K562 (cell line): ENCODE results near the gene USP48. TPM values are rescaled to one million over a fixed set of nuclear protein-coding genes. Genes with fewer than 3 reads are reported as not detected.

Source experiments
- ATAC-seq: fragments of 200-7000 bp; cut with Tn5 transposase; 3 replicates; pipeline ENCODE4 v1.9.1; 2020; ENCODE audit warnings: moderate library complexity
- BruUV-seq: library from RNA; stranded (reverse); fragments of 400-500 nt; replicated peaks from 2 replicates; lab custom pipeline; 2021; lab: Mats Ljungman, UMichigan
- CTCF ChIA-PET: fragments of 300-600 bp; formaldehyde crosslinking; extraction: SDS; loops from one replicate; lab custom pipeline; 2021; ENCODE audit warnings: low intra/inter-chr PET ratio; lab: Yijun Ruan, JAX
- POLR2A ChIA-PET: fragments of 300-600, 350-650 bp; sonication (Branson Sonifier 250); formaldehyde crosslinking; extraction: SDS; loops from one replicate; lab custom pipeline; 2021; ENCODE audit warnings: antibody characterized with exemption, inconsistent platforms; lab: Yijun Ruan, JAX
- DNase-seq, 4 experiments: peaks; one replicate each; pipeline versions ENCODE4 v3.0.0 to v3.0.0-alpha.2; 2011 to 2018; ENCODE audit warnings: low spot score in 3 of 4, mixed read lengths in 3 of 4; ENCODE audit errors: extremely low read depth in 1 of 4
- FAIRE-seq: peaks from 2 replicates; lab custom pipeline; 2011; peaks lifted over from hg19 to GRCh38; lab: Jason Lieb, UNC
- H2AFZ ChIP-seq: 2 replicates; pipeline ENCODE4 v1.6.0; 2011; ENCODE audit warnings: low read depth, low read length, control low read depth, inconsistent platforms
- H3K27ac ChIP-seq: fragments of 200-600 bp; 3 replicates; pipeline ENCODE4 v1.8.0; 2011; ENCODE audit warnings: low read depth, mild to moderate bottlenecking, control low read depth, inconsistent platforms, low read length, moderate library complexity, mixed read lengths; ENCODE audit errors: extremely low read depth
- H3K27me3 ChIP-seq, 2 experiments: fragments of 300-600 bp in 1 of 2; 2 replicates in 1 of 2; 3 replicates in 1 of 2; pipeline versions ENCODE4 v1.6.0 to v1.8.0; 2011; ENCODE audit warnings: inconsistent platforms in 2 of 2, low read length in 2 of 2, mild to moderate bottlenecking in 1 of 2, mixed read lengths in 1 of 2, moderate library complexity in 1 of 2; ENCODE audit not compliant: control insufficient read depth in 2 of 2, insufficient read depth in 2 of 2
- H3K36me3 ChIP-seq: fragments of 300-600 bp; 3 replicates; pipeline ENCODE4 v1.8.0; 2011; ENCODE audit warnings: mild to moderate bottlenecking, low read length, inconsistent platforms; ENCODE audit not compliant: control insufficient read depth, insufficient read depth
- H3K4me1 ChIP-seq, 2 experiments: fragments of 200-600 bp in 1 of 2; replicated peaks in 1 of 2; 2 replicates in 1 of 2; 3 replicates in 1 of 2; pipeline versions ENCODE4 v1.5.1 to v1.8.0; 2011; ENCODE audit warnings: inconsistent platforms in 2 of 2, low read length in 2 of 2, mild to moderate bottlenecking in 1 of 2, mixed read lengths in 1 of 2, moderate library complexity in 1 of 2; ENCODE audit not compliant: control insufficient read depth in 2 of 2, insufficient read depth in 2 of 2
- H3K4me2 ChIP-seq: 2 replicates; pipeline ENCODE4 v1.6.1; 2011; ENCODE audit warnings: low read length, control low read depth, inconsistent platforms, mixed read lengths; ENCODE audit not compliant: insufficient read depth
- H3K4me3 ChIP-seq: fragments of 200-600 bp; sonication (generic), shearing (Covaris generic); 2 replicates; pipeline ENCODE4 v1.5.1; 2016; ENCODE audit warnings: control low read depth, inconsistent platforms
- H3K79me2 ChIP-seq: fragments of 200-600 bp; 3 replicates; pipeline ENCODE4 v1.8.0; 2011; ENCODE audit warnings: low read length, inconsistent platforms; ENCODE audit not compliant: control insufficient read depth, insufficient read depth
- H3K9ac ChIP-seq, 2 experiments: 2 replicates each; pipeline versions ENCODE4 v1.6.0 to v1.6.1; 2011; ENCODE audit warnings: low read depth in 2 of 2, low read length in 2 of 2, control low read depth in 1 of 2, inconsistent platforms in 1 of 2, mild to moderate bottlenecking in 1 of 2, mixed read lengths in 1 of 2; ENCODE audit not compliant: insufficient read depth in 1 of 2
- H3K9me1 ChIP-seq: one replicate; pipeline ENCODE4 v1.6.0; 2011; ENCODE audit warnings: inconsistent platforms, mild to moderate bottlenecking, low read length, moderate library complexity; ENCODE audit not compliant: control insufficient read depth, insufficient read depth
- H3K9me3 ChIP-seq: replicated peaks from 2 replicates; pipeline ENCODE4 v1.5.1; 2011; ENCODE audit warnings: low read depth, low read length, inconsistent platforms; ENCODE audit not compliant: control insufficient read depth, insufficient read depth
- H4K20me1 ChIP-seq: replicated peaks from 2 replicates; pipeline ENCODE4 v1.6.1; 2011; ENCODE audit warnings: low read length, inconsistent platforms, mixed read lengths; ENCODE audit not compliant: control insufficient read depth, insufficient read depth
- ATF1 ChIP-seq, 2 experiments: fragments of 450-650 bp in 1 of 2; IDR thresholded peaks; 2 replicates each; pipeline ENCODE4 v1.6.1; 2016; ENCODE audit warnings: missing compliant biosample characterization in 1 of 2, missing genetic modification characterization in 1 of 2
- NFATC3 ChIP-seq: fragments of 450-650 bp; IDR thresholded peaks from 2 replicates; pipeline ENCODE4 v1.6.1; 2017; ENCODE audit warnings: mild to moderate bottlenecking
- SPI1 ChIP-seq: IDR thresholded peaks from 2 replicates; pipeline ENCODE4 v1.6.1; 2011; ENCODE audit warnings: low read depth, low read length, control low read depth, borderline replicate concordance
- TAF9B ChIP-seq: fragments of 450-650 bp; IDR thresholded peaks from 2 replicates; pipeline ENCODE4 v1.6.1; 2018; ENCODE audit warnings: mild to moderate bottlenecking; ENCODE audit not compliant: partially characterized antibody
- ZC3H4 ChIP-seq: sonication (generic); formaldehyde crosslinking; IDR thresholded peaks from 2 replicates; pipeline ENCODE4 v1.9.0; 2021; ENCODE audit warnings: missing genetic modification reagents, borderline replicate concordance
- ZNF707 ChIP-seq: fragments of 250-450 bp; sonication (Bioruptor Pico); conservative IDR thresholded peaks from 2 replicates; pipeline ENCODE4 v1.8.0; 2022; ENCODE audit warnings: inconsistent platforms, mild to moderate bottlenecking, moderate library complexity
- WGBS: fragments of 100-300 bp; shearing (Covaris generic); methylation state at CpG from one replicate; pipeline ENCODE4 v1.1.6; 2016; ENCODE audit warnings: low coverage, mixed read lengths; ENCODE audit not compliant: insufficient coverage; ENCODE audit errors: missing lambda C conversion rate; 5-methylcytosine and 5-hydroxymethylcytosine counted together
- in situ Hi-C: fragments of 300-500 bp; cut with MboI; formaldehyde crosslinking; loops from 4 replicates; pipeline ENCODE4 v1.15.0; 2018; ENCODE audit warnings: inconsistent platforms, mixed read lengths
- intact Hi-C: fragments of 100-400 bp; cut with micrococcal nuclease; formaldehyde crosslinking; loops from 2 replicates; pipeline ENCODE4 v1.14.2; 2022
- polyA plus RNA-seq, 8 experiments: library from polyadenylated mRNA; depleted of rRNA in 4 of 8; stranded (reverse) in 5 of 8; unstranded in 3 of 8; fragments of >200 nt; fragmentation: Nextera tagmentation in 2 of 8; fragmentation: Illumina TruSeq in 1 of 8; extraction: Ambion mirVana in 2 of 8; extraction: Trizol in 1 of 8; gene quantifications; 2 replicates each; pipeline versions ENCODE4 v1.2.1 to v1.2.3, GENCODE V29; 2011 to 2014; ENCODE audit warnings: inconsistent platforms in 1 of 8, missing spikeins in 1 of 8
- total RNA-seq, 7 experiments: library from RNA; depleted of rRNA in 6 of 7; stranded (reverse); fragments of >200 nt in 6 of 7; fragmentation: Illumina TruSeq in 2 of 7; extraction: Trizol in 2 of 7; gene quantifications; 2 replicates each; pipeline versions ENCODE4 v1.2.1 to v1.2.3, GENCODE V29; 2011 to 2021; ENCODE audit warnings: low replicate concordance in 1 of 7
- TF ChIP-seq, protein P1 (sequence below): sonication (generic); formaldehyde crosslinking; IDR thresholded peaks from 2 replicates; pipeline ENCODE4 v1.8.0; 2022; ENCODE audit warnings: mild to moderate bottlenecking, missing genetic modification reagents
- TF ChIP-seq, protein P2 (sequence below): fragments of 450-650 bp; IDR thresholded peaks from 2 replicates; pipeline ENCODE4 v1.6.1; 2018; ENCODE audit warnings: mild to moderate bottlenecking, low read depth; ENCODE audit not compliant: partially characterized antibody
- TF ChIP-seq, protein P3 (sequence below): IDR thresholded peaks from 2 replicates; pipeline ENCODE4 v1.6.1; 2011; ENCODE audit warnings: borderline replicate concordance, low read depth, mild to moderate bottlenecking, moderate library complexity, low read length; ENCODE audit not compliant: insufficient read depth, poor library complexity, severe bottlenecking
- TF ChIP-seq, protein P4 (sequence below): sonication (generic); formaldehyde crosslinking; IDR thresholded peaks from 2 replicates; pipeline ENCODE4 v1.8.0; 2023; ENCODE audit warnings: missing genetic modification reagents, mild to moderate bottlenecking, borderline replicate concordance

The USP48 gene
- total and polyA plus RNA-seq, 9 of the 15 experiments (the other 6 are each of a cell fraction or from before 2014, with no cell fraction given): 23.3 to 123 (median 106) TPM

DNA sequence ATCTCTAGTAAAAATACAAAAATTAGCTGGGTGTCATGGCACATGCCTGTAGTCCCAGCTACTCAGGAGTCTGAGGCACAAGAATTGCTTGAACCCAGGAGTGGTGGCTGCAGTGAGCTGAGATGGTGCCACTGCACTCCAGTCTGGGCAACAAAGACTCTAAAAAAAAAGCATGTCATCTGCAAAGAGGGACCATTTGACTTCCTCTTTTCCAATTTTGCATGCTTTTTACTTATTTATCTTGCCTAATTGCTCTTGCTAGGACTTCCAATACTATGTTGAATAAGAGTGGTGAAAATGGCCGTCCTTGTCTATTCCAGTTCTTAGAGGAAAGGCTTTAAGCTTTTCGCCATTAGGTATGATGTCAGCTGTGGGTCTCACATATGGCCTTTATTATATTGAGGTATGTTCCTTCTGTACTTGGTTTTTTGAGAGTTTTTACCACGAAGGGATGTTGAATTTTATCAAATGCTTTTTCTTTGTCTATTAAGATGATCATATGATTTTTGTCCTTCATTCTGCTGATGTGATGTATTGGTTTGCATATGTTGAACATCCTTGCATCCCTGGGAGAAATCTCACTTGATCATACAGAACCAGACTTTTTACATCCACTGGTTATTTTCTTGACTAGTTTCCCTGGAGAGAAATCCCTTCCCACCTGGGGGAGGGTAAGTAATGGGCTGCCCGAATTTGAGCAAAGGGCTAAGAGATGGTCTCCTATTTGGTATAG lies 96.8 kb downstream of the USP48 start:
- 92% methylated on average over 4 of the region's 4 CpGs for WGBS
- TSS peak; percentile 1 for BruUV-seq
- Histone ChIP-seq H3K9me3 (no peaks in the 10 kb centered on the region; the same call in 1 of the 2 replicates), H3K9ac (0 out of 4 replicates have a peak overlapping the region, but pooled peaks of 1 of the 2 experiments have one; percentile 69), H3K27ac (peak overlapping the region; percentile 89; the same call in 2 of the 3 replicates), H3K4me2 (no peak overlapping the region; the same call in 1 of the 2 replicates), H3K79me2 (peaks cover 5% of the 10 kb centered on the region; the same call in 2 of the 3 replicates), H3K27me3 (no peaks in the 10 kb centered on the region), H3K36me3 (peaks cover 84% of the 10 kb centered on the region), H3K9me1 (no peaks in the 10 kb centered on the region), H3K4me1 (peaks cover 8 to 34% of the 10 kb centered on the region in 2 experiments; a peak in 4 of 5 replicates), H3K4me3 (no peak overlapping the region), H2AFZ (no peak overlapping the region), H4K20me1 (no peaks in the 10 kb centered on the region)
- intact Hi-C loops: loop anchor here (2.0 kb wide), 1 partner anchor 13 kb away; no protein-coding TSS in a partner anchor
- FAIRE-seq: no peak
- no peak for ATAC-seq
- no peak for DNase-seq
- POLR2A ChIA-PET: interaction anchor here (1.6 to 3.0 kb wide), 2 partner anchors 11 to 15 kb away, joined by 5 to 12 read pairs; no protein-coding TSS in a partner anchor
- in situ Hi-C loops: no loop called here
- CTCF ChIA-PET: no interaction called here
- TF ChIP-seq ZC3H4: no peak
- TF ChIP-seq, protein P1, sequence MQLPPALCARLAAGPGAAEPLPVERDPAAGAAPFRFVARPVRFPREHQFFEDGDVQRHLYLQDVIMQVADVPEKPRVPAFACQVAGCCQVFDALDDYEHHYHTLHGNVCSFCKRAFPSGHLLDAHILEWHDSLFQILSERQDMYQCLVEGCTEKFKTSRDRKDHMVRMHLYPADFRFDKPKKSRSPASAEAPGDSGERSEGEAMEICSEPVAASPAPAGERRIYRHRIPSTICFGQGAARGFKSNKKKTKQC (CRISPR knock-in tag): no peak
- TF ChIP-seq TAF9B: no peak
- TF ChIP-seq, protein P2, sequence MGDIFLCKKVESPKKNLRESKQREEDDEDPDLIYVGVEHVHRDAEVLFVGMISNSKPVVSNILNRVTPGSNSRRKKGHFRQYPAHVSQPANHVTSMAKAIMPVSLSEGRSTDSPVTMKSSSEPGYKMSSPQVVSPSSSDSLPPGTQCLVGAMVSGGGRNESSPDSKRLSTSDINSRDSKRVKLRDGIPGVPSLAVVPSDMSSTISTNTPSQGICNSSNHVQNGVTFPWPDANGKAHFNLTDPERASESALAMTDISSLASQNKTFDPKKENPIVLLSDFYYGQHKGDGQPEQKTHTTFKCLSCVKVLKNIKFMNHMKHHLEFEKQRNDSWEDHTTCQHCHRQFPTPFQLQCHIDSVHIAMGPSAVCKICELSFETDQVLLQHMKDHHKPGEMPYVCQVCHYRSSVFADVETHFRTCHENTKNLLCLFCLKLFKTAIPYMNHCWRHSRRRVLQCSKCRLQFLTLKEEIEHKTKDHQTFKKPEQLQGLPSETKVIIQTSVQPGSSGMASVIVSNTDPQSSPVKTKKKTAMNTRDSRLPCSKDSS: peak; percentile 74
- TF ChIP-seq NFATC3: no peak
- TF ChIP-seq SPI1: peak; percentile 92
- TF ChIP-seq, protein P3, sequence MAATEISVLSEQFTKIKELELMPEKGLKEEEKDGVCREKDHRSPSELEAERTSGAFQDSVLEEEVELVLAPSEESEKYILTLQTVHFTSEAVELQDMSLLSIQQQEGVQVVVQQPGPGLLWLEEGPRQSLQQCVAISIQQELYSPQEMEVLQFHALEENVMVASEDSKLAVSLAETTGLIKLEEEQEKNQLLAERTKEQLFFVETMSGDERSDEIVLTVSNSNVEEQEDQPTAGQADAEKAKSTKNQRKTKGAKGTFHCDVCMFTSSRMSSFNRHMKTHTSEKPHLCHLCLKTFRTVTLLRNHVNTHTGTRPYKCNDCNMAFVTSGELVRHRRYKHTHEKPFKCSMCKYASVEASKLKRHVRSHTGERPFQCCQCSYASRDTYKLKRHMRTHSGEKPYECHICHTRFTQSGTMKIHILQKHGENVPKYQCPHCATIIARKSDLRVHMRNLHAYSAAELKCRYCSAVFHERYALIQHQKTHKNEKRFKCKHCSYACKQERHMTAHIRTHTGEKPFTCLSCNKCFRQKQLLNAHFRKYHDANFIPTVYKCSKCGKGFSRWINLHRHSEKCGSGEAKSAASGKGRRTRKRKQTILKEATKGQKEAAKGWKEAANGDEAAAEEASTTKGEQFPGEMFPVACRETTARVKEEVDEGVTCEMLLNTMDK: no peak
- TF ChIP-seq ATF1 (CRISPR knock-in tag; IDR thresholded peaks at IDR 0.05): no peak
- no peak for TF ChIP-seq ATF1 (tag; IDR thresholded peaks at IDR 0.05)
- TF ChIP-seq, protein P4, sequence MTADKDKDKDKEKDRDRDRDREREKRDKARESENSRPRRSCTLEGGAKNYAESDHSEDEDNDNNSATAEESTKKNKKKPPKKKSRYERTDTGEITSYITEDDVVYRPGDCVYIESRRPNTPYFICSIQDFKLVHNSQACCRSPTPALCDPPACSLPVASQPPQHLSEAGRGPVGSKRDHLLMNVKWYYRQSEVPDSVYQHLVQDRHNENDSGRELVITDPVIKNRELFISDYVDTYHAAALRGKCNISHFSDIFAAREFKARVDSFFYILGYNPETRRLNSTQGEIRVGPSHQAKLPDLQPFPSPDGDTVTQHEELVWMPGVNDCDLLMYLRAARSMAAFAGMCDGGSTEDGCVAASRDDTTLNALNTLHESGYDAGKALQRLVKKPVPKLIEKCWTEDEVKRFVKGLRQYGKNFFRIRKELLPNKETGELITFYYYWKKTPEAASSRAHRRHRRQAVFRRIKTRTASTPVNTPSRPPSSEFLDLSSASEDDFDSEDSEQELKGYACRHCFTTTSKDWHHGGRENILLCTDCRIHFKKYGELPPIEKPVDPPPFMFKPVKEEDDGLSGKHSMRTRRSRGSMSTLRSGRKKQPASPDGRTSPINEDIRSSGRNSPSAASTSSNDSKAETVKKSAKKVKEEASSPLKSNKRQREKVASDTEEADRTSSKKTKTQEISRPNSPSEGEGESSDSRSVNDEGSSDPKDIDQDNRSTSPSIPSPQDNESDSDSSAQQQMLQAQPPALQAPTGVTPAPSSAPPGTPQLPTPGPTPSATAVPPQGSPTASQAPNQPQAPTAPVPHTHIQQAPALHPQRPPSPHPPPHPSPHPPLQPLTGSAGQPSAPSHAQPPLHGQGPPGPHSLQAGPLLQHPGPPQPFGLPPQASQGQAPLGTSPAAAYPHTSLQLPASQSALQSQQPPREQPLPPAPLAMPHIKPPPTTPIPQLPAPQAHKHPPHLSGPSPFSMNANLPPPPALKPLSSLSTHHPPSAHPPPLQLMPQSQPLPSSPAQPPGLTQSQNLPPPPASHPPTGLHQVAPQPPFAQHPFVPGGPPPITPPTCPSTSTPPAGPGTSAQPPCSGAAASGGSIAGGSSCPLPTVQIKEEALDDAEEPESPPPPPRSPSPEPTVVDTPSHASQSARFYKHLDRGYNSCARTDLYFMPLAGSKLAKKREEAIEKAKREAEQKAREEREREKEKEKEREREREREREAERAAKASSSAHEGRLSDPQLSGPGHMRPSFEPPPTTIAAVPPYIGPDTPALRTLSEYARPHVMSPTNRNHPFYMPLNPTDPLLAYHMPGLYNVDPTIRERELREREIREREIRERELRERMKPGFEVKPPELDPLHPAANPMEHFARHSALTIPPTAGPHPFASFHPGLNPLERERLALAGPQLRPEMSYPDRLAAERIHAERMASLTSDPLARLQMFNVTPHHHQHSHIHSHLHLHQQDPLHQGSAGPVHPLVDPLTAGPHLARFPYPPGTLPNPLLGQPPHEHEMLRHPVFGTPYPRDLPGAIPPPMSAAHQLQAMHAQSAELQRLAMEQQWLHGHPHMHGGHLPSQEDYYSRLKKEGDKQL (CRISPR knock-in tag): 0 out of 2 replicates have a peak, but pooled peaks have one; percentile 24
- TF ChIP-seq ZNF707 (CRISPR knock-in tag): no peak
